HG02571 (cell line): ENCODE data around the gene MARK3.

ENCODE experiments used
- ATAC-seq: cut with Tn5 transposase; IDR thresholded peaks from one replicate; pipeline ENCODE4 v1.9.1; 2021; ENCODE audit warnings: mild to moderate bottlenecking, moderate library complexity; ENCODE audit not compliant: unreplicated experiment

MARK3 gene

DNA sequence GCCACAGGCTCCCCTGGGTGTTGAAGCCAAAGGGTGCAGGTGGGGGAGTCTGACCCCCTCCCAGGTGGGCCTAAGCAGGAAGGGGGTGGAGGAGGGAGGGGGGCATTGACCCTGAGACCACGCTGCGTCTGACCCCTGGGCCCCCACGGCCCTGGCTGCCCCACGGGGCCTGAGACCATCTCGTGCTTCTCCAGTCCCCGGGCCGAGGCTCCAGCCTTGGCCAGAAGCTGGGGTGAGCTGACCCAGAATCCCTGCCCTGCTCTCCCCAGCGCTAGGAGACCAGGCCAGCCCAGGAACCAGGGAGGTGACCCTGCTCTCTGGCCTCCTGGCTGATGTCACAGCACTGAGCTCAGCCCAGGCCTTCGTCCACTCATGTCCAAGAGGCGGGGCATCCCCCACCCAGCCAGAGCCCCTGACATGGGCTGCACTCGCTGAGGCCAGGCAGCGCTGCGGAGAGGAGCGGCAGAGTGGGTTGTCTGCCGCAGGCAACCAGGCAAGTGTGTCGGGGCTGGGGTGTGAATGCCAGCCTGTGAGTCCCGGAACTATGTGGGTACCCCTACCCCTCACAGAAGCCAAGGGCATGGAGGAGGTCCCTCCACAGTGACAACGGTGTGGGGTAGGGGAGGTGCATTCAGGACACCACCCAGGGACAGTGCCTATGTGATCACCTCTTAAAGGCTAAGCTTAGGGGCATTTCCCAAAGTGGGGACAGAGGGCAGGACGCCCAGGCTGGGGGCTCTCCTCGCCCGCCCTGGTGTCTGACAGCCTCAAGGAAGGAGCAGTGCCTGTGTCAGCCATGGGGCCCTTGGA is 150.1 kb downstream of the MARK3 start:
- no peak for ATAC-seq

DNA sequence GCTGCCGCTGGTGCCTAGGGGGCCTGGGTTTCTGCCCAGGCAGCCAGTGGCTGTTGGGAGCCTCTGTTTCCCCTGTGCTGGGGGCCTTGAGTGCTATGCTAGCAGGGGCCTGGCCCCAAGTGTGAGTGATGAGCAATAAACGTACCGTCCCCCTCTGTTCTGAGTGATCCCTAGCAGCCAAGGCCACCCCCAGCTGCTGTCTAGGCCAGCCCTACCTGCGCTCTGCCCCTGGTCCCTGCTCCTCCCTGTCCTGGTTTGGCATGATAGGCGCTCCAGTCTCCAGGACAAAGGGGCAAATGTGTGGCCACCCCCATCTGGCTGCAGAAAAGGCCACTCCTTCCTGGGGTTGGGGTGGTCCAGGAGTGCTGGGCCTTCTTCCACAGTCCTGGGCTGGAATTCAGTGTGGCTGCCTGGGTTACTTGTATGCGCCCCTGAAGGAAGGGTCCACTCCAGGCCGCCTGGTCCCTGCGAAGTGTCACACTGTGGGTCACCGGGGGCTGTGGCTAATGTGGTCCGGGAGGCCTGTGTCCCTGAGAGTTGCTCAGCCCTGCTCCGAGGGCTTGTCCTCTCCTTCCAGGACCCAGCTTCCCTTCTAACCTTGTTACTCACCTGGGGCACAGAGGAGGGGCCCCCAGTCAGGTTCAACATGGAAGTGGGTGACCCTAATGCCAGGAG is 150.8 kb downstream of the MARK3 start:
- ATAC-seq, result no peak

DNA sequence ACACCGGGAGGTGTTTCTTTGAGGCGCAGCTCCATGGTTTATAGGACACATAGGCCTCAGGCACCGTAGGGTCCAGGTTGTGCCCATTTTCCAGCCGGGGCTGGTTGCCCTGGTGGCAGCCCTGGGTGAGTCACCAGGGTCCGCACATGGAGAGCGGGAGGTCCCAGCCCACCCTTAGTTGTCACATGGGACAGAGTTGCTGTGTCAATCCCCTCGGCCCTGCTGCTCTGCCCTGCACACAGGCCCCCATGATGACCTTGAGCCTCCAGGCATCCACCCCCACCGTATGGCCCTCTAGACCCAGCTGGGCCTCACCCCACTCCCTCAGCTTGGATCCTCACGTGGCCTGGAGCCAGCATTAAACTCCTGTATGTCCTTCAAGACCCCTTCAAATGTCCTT is 151.5 kb downstream of the MARK3 start:
- no peak for ATAC-seq

DNA sequence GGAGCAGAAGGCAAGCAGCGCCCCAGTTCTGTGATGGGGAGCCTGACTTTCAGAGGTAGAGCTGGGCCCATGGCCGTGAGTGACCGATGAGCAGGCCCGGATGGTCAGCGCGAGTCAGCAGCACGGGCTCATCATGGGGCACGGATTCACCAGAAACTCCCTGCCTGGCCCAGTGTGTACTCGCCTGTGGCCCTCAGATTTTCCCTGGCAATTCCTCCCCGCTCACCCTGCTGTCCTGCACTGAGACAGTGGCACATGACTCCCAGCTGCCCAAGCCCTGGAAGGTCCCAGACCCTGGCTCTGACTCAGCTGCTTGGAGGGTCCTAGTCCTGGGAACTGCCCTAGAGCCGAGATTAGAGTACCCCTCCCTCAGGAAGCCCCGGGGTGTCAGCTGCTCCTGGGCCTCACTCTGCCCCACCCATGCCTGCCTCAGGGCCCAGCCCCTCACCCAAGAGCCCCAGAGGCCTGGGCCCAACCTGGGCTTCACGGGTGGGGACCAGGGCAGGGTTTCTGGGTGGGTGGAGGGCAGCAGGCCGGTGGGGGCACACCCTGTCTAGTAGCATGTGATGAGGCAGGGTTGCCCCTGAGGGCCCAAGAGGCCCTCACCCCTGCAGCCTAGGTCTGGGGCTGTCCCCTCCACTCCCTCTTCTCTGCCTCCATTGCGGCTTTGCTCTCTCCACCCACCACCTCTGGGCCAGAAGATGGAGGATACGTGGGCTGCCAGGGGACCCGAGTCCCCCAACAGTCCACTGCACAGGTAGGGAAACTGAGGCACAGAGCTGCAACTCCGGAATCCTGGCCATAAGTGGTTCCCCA is 152.2 kb downstream of the MARK3 start:
- ATAC-seq, result no peak

DNA sequence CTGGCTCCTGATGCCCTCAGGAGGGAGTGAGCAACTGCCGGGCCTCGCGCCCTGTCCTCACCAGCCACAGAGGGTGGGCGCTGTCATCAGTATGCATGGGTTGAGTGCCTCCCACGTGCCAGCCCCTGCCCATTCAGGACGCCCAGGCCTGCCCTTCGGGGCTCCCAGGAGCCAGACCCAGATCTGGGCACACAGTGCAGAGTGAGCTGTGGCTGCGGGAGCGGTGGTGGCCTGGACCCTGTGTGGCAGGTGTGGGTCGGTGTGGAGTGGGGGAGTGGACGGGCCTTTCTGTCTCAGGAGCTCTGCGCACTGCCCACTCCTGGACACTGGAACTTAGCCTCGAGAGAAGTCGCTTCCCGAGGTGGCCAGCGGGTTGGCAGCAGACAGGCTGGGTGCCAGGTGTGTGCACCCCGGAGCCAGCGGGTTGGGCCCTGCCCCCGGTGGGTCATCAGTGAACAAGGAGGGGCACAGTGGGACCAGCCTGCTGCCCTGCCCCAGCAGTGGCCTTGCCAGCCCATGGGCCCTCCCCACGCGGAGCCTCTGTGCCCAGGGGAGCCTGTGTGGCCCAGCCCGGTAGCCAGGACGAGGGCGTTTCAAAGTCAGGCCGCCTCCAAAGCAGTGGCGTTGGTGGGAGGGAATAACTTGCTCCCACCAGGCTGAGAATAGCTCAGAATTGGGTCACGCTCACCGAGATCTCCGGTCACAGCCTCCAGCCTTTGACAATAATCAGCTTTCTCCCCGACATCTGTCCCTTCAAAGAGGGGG is 153.3 kb downstream of the MARK3 start:
- no peak for ATAC-seq

DNA sequence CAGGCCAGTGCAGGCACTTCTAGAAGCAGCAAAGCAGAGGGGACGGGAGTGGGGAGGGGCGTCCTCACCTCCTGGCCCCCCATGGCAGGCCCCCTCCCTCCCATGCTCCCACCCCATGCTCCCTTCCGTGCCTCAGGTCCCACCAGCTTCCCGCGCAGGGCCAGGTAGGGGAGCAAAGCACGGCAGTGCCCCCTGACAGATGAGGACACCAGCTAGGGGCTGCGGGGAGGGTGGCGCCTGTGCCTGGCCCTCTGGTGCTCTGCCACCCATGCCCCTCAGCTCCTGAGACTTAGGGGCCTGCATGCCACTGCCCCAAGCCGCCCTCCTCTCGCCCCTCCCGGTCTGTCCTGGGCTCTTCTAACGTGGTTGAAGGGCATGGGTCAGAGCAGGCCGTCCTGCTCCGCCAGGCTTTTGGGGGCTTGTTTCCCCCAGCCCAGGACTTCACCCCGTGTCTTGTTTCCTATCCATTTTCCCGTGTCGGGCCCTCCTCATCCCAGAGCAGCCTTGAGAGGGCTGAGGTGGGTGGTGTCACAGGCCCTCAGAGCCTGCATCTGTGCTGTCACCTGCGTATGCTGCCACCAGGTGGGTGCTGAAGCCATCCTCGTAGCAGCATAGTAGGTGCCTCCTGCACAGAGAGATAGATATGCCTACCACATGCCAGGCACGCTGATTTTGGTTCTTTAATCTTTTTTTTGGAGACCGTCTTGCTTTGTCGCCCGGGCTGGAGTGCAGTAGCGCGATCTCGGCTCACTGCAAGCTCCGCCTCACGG is 154.0 kb downstream of the MARK3 start:
- ATAC-seq, result no peak

DNA sequence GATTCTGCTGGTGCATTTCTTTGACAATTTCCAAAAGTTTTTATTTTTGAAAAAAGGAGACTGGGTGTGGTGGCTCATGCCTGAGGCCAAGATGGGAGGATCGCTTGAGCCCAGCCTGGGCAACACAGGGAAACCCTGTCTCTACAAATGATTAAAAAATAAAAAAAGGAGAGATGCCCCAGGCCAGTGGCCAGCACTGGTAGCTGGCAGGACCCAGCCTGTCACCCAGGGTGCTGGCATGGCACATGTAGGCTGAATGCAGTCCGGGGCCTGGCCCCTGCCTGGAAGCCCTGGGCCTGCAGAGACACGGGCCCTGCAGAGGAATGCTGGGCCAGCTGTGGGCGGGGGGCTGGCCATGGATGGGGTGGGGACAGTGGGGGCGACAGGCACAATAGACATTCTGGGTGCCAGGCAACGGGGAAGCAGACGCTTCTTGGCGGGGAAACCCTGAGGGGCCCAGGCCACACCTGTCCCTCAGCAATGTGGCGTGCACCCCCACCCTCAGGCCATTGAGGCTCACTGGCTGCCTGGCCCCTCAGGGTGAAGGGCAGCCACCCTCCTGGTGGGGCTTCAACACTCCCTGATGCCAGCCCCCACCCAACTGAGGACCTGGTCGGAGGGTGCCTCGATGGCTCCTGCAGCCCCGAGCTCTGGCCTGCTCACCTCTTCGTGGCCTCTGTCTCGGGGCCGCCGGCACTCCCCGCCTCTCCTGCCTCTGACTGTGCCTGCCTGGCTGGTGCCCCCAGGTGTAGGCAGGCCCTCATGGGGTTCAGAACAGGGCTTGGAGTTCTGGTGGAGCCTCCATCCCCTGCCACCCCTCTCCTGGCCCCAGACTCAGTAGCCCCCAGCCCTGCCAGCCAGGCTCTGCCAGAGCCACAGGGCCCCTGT is 155.8 kb downstream of the MARK3 start:
- ATAC-seq, result no peak

DNA sequence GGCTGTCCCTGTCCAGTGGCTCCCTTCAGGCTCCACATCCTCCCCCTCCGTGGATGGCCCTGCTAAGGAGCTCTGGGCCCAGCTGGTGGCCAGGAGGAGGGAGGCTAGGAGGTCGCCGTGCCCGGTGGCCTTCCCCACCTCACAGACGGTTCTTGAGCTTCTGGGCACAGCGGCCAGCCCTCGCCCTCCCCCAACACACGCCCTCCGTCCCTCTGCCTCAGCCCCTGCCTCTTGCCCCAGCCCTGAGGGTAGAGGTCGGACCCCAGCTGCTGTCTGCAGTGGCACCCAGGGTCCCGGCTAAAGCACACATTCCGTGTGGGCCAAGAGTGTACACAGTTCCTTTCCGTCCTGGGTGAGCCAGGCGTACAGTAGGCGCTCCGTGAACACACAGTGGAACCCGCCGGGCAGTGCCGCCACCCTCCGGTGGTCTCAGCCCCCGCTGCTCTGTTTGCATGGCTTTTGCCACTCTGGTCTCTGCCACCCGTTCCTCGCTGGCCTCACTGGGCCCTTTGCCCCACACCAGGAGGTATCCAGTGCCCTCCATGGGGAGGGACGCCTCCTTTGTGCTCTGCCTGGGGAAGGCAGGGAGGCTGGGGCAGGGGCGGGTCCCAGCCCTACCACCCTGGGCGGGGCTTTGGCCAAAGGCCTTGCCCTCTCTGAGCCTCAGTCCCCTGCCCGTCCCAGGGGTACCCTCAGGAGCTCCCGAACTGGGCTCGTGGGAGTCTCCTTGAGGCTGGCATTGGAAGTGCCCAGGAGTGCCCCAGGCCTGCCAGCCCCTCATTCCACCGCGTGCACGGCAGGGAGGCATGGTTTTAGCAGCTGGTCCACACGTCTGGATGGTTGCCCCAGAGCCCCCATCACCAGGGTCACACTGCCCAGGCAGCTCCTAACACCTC is 156.7 kb downstream of the MARK3 start:
- ATAC-seq, result no peak

DNA sequence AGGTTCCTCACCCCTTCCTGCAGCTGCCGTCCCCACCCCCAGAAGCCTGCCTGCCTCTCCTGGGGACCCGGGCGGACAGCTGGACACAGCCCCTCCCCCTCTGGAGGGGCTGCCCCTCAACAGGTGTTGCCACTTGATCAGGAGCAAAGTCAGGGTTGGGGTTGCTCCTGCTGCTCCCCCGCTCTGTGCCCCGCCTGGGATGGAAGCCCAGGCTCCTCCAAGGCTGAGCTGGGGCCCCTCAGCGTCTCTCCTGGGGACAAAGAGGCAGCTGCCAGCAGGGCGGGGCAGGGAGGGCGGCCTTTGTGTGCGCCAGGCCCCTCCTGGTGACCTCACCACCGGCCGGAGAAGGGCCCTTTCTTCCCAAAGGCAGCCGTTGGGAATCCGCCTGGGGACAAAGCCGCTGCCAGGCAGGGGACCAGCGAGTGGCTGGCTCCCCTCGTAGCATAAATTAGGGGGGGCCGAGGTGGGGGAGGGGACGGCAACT is 157.4 kb downstream of the MARK3 start:
- no peak for ATAC-seq

DNA sequence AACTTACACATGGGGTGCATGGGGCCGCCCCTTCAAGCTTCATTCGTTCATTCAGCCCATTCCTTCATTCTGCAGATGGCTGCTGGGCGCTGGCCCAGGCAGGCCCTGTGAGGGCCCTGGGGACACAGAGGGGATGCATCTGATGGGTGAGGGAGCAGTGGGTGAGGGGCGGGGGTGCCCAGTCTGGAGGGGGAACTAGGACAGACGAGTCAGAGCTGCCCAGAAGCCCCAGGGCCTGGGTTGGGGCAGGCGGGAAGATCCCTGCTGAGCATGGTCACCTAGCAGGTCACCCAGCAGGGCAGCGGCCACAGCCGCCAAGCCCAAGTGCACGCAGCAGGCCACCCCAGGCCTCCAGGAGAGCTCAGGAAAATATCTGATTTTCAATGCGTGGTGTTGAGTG is 157.9 kb downstream of the MARK3 start:
- ATAC-seq, result no peak

DNA sequence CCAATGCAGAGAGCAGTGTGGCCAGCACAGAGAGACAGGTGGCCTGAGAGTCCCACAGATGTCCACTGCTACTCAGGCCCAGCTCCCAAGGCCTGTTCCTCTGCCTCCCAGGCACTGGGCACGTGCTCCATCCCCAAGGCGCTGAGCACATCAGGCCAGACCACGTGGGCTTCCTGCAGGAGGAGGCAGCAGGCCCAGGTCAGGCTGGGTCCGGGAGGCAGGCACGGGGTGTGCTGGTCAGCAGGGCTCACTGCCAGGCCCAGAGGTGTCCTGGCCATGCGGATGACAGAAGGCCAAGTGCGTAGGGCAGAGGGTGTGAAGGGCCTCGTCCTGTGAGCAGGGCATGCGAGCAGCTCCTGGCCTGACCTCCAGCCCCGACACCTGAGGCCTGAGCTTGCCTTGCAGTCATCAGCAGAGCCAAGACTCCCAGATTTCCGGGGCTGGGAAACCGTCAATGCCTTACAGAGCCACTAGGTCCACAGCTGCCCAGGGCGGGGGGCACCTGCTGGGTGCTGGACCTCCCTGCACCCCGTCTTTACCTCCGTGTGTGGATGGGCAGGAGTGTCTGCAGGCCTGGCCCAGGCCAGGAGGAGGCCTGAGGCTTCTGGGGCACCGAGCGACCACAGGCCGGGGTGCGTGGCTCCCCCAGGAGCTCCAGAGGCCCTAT is 158.6 kb downstream of the MARK3 start:
- no peak for ATAC-seq

DNA sequence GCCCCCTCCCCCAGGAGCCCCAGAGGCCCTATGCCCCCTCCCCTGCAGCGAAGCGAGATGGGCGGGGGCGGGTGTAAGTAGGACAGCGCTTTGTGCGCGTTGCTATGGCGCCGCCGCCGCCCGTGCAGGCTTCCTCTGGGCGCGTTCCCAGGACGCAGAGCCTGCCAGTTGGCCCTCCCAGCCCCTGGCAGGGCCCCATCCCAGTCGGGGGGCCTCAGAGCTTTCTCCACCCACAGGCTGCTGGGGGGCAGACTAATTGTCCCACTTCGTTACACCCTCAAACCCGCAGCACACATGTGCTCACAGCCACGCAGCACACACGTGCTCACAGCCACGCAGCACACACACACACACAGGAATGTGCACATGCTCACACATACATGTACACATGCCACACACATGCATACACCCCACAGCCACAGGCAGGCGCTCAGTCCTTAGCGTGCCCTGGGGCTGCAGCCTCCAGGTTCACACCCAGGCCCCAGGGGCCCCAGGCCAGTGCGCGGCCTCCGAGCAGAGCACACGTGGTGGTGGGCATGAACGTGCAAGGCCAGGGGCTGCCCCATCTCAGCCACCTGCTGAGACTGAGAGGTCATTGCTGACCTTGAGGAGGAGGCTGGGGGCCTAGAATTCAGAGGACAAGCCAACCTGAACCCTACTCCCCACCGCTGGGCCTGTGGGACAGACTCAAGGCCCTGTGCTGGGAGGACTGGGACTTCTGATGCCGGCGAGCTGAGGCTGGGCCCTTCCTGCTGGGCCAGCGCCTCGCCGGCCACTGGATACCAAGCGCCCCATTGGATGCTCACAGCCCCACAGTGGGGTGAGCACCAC is 159.4 kb downstream of the MARK3 start:
- ATAC-seq, result no peak

DNA sequence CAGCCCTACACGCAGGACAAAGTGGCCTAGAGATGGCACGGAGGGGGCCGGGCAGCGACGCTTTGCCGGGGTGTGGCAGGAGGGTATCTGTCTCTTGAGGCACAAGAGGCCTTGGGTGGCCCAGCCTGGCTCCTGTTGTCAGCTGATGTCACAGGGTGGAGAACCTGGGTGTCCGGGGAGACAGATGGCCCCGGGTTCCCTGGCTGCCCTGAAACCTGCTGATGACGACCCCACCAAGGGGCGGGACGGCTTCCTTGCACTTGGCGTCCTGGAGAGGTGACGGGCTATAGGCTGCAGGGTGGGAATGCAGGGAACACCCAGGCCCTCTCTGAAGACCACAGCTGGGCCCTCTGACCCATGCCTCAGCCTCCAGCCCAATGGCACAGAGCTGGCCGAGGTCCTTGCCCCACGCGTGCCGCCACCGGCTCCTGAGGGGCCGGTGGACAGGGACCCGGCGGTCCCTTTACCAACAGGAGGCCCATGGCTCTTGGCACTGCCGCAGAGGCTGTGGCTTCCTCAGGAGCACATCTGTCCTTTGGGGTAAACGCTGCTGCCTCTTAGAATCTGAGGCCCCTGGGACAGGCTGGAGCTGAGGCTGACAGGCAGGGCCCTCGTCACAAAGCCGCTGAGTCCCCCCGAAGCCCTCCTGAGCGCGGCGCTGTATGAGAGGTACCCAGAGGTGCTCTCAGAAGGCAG is 160.2 kb downstream of the MARK3 start:
- no peak for ATAC-seq

DNA sequence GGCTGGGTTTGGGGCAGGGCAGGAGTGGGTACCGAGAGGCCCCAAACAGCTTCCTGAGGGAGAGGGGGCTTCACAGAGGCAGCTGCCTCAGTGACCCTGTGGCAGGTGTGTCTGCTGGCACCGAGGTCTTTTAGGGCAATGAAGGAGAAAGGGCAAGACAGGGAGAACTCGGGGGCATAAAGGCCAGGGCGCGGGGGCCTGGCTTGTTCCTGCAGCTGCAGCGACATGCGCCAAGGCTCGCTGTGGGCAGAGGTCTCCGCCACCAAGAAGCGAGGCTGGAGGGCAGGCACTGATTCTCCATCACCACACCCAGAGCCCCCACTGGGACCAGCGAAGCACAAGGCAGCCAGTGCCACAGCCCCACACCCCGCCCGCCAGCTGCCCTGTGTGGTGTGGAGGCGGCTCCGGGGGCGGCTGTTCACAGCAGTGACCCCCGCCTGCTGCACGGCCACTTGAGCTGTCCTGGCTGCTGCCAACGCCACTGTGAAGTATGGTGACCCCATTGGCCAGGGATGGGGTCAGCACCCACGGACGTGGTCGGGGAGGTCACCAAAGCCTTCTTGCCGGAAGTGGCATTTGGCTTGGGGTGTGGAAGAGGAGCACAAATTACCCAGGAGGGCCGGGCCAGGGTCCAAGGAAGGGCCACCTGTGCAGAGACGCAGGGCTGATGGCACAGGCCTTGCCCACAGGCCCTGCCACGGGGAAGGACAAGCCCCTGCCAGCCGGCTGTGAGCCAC is 160.9 kb downstream of the MARK3 start:
- ATAC-seq, result no peak
